Stimulated activated CD8-positive, alpha-beta memory T cell treated with anti-CD3 and anti-CD28 coated beads, Interleukin-4, amount 100 ng/mL, for 24 hours (primary cell): ENCODE data around the gene CSF3.

Experiments
- DNase-seq: peaks from one replicate; pipeline ENCODE4 v3.0.0-alpha.2; 2020; ENCODE audit warnings: low read depth

The CSF3 gene

DNA sequence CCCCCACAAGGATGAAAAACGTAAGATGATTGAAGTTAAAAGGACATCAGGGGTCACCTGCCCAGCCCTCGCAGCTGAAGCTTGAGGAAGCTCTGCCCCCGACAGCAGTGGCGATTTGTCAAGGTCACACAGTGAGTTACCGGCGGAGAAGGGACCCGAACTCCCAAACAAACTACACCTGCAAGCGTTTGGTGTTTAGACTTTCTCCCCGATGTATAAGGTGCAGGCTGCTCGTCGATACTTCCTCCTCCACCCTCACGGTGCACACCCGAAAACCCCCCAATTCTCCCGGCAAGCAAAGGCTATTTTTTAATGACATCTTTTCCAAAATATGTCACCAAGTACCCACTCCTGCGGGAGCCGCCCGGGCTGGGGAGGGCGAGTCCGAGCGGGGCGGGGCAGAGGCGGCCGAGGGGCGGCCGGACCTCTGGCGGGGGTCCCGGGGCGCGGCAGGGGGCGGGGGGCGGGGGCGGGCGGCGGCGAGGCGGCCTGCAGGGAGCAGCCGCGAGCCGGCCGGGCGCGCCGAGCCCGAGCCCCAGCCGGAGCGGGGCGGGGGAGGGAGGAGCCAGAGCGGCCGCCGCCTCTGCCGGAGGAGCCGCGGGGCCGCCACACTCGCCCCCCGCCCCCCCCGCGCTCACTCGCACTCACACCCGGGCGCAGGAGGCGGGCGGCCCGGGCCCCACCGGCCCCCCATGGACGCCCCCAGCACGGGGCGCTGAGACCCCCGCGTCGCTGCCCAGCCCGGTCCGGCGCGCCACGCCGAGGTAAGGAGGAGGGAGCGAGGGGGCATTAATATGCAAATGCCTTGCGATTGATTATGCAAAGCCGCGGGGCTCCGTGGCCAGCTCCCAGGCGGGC is 47.3 kb downstream of the CSF3 start, which contains the start of gene THRA:
THRA (plus strand) TSS at position 637 of the 858 bp plus-strand sequence. CDS start 11,524 bp downstream, outside the sequence.
- DNase-seq: peak; percentile 57

DNA sequence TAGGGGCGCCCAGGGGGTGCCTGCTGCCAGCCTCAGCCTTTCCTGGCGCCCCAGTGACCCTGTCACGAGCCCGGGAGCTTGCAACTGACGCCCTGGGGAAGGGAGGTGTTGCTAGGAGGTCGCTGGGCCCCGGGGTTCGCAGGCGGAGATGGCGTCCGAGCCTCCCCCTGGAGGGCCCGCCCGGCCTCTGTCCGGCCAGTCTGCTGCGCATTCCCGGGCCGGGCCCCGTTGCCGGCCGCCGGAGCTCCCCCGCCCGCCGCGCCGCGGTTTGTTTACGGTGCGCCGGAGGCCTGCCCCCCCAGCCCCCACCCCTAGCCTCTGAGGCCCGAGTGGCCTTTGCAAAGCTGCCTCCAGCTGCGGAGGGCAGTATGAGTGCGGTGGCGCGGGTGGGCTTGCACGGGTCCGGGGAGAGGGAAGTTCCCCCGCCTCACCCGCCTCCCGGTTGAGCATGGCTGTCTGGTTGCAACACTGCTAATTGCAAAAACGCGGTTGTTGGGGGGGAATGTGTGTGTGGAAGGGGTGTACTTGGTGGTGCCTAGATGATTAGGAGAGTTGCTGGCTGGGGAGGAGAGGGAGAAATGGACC is 48.0 kb downstream of the CSF3 start:
- DNase-seq: no peak

DNA sequence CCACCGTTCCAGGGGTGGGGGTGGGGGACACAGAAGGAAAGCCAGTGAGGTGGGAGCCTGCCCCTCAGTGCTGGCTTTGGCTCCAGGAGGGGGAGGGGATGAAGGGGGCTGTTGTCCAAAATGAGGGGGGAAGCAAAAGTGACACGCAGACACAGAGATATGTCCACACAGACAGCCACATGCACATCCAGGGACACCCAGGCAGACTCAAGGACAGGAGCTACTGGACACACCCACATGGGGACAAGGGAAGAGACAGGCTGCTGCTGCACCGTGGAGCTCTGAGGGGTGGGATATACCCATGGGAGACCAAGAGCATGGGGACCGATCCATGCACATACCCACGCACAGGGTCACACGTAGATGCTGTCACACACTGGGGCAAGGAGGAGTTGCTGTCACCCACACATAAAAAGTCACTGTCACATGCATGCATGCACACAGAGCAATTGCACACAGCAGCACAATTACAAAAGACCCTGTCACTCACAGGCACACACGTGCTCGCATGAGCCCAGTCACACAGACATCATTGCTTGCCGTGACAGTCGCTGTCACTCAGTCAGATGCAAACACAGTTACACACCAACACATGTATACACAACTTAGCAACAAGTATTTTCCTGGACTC is 48.8 kb downstream of the CSF3 start:
- DNase-seq: no peak

DNA sequence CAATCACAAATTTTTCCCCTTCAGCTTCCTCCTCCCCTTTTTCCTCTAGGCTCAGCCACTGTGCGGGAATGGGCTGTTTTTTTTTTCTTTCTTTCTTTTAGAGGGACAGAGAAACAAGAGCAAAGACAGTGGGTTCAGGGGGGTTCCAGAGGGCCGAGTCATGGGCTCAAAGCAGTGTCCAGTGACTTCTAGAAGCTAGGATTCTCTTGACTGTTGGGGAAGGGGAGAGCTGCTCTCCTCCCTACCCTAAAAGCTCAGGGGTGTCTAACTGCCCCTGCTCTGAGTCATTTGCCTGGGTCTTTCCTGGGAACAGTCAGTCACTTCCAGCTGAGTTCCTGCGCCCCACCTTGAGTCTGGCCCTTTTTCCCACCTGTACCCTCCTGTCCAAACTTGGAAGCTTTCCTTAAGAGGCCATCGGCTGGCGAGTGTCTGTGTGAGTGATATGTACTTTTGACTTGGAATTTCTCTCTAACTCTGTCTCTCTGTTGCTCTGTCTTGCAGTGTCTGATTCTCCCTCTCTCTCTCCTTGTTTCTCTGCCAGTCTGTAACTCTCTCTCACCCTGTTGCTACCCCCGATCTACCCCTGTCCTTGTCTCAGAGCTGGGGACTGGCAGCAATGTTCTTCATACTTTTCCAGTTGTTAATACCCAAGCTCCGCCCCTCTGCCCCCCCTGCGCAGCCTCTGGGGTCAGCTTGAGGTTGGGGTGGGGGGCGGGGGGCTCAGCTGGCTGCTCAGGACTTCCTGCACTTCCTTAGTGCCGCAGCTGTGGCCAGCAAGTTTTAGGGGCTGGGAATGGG is 49.9 kb downstream of the CSF3 start:
- DNase-seq: no peak

DNA sequence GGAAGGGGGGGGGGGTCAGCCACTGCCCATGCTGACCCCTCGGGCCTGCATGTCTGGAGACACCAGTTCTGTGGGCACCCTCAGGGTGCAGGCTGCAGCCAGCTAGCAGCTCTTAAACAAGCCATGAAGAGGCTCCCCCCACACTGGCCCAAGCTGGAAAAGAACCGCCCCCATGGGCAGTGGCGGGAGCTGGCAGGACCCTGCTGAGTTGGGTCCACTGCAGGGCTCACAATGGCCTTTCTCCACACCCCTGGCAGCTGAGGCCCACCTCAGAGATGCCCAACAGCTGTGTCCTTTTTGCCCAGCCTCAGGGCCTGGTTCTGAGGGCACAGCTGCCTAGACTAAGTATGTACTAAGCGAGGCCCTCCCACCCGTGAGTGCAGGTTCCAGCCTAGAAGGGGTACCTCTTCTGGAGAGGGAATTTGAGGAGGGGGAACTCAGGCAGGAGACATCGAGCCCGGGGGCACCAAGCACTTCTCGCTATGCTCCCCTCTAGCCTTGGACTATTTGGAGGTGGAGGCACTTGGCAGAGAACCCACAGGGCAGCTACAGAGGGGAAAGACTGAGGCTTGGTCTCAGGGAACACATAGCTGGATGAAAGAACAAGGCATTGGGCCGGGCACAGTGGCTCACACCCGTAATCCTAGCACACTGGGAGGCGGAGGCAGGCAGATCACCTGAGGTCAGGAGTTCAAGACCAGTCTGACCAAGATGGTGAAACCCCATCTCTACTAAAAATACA is 50.7 kb downstream of the CSF3 start:
- DNase-seq: no peak
